Adrenal gland (tissue), 12 donors: Measurements from ENCODE around the gene NAT14. TPM values are rescaled to one million over a fixed set of nuclear protein-coding genes. Genes with fewer than 3 reads are reported as not detected.
A peak's percentile ranks its signal among the peaks of the same experiment; 100 is the strongest.

ENCODE experiments used
- DNase-seq, 7 donors: peaks; one replicate each; pipeline ENCODE4 v3.0.0-alpha.2; 2019 to 2020
- H3K27ac ChIP-seq, 5 donors: fragments of 200-600 bp; sonication (generic) in 4 of 5; 1 replicate in 3 of 5; 2 replicates in 2 of 5; pipeline versions ENCODE4 v1.5.1 to v1.8.0; 2016 to 2020; ENCODE audit warnings: mild to moderate bottlenecking in 1 of 5
- H3K27me3 ChIP-seq: fragments of 200-600 bp; 2 replicates; pipeline ENCODE4 v1.8.0; 2021
- H3K36me3 ChIP-seq, 2 donors: fragments of 200-600 bp; replicated peaks in 1 of 2; 1 replicate in 1 of 2; 2 replicates in 1 of 2; pipeline versions ENCODE4 v1.5.1 to v1.8.0; 2018 to 2022
- H3K4me1 ChIP-seq, 2 donors: fragments of 200-600 bp; replicated peaks in 1 of 2; 1 replicate in 1 of 2; 2 replicates in 1 of 2; pipeline versions ENCODE4 v1.5.1 to v1.8.0; 2018 to 2021
- H3K4me3 ChIP-seq, 4 donors: fragments of 200-600 bp; sonication (generic) in 3 of 4; one replicate each; pipeline ENCODE4 v1.5.1; 2016 to 2018
- H3K9me3 ChIP-seq, 3 donors: fragments of 200-600 bp; sonication (generic) in 1 of 3; replicated peaks in 1 of 3; 1 replicate in 2 of 3; 2 replicates in 1 of 3; pipeline versions ENCODE4 v1.5.1 to v1.8.0; 2016 to 2021
- CTCF ChIP-seq, 6 experiments: fragments of 450-650 bp in 4 of 6; fragments of 200-600 bp in 2 of 6; sonication (generic) in 1 of 6; IDR thresholded peaks; 1 replicate in 5 of 6; 2 replicates in 1 of 6; pipeline versions ENCODE4 v1.5.1 to v1.8.0; 2016 to 2021; ENCODE audit warnings: antibody characterized with exemption in 6 of 6, mild to moderate bottlenecking in 2 of 6, moderate library complexity in 1 of 6
- POLR2A ChIP-seq, 2 donors: fragments of 450-650 bp; IDR thresholded peaks; one replicate each; pipeline ENCODE4 v1.6.1; 2017; ENCODE audit warnings: antibody characterized with exemption in 2 of 2, mild to moderate bottlenecking in 2 of 2, moderate library complexity in 1 of 2
- WGBS, 4 donors: extraction: QIAGEN DNeasy Blood & Tissue Kit in 2 of 4; methylation state at CpG; one replicate each; pipeline versions ENCODE4 v1.1.5 to v1.1.7; 2013 to 2017; 5-methylcytosine and 5-hydroxymethylcytosine counted together
- intact Hi-C, 2 donors: fragments of 100-400 bp; cut with DNase I; formaldehyde crosslinking; loops; one replicate each; pipeline versions ENCODE4 v1.14.1 to v1.15.0; 2022 to 2023
- polyA plus RNA-seq, 3 donors: library from polyadenylated mRNA; stranded (reverse); fragments of 200-250 nt in 2 of 3; fragments of 350-450 nt in 1 of 3; fragmentation: Illumina TruSeq in 1 of 3; extraction: RNeasy Lipid Tissue Mini Kit (QIAGEN cat#74804) in 1 of 3; gene quantifications; one replicate each; pipeline ENCODE4 v1.2.3, GENCODE V29; 2013 to 2014
- total RNA-seq, 9 donors: library from RNA; depleted of rRNA in 4 of 9; stranded (reverse); fragments of >200 nt in 4 of 9; fragments of 120-200 nt in 1 of 9; fragmentation: NEBNext Ultra II Directional in 1 of 9; extraction: Animal tissue kit (Norgen Biotek cat#: 25700) in 1 of 9; gene quantifications; one replicate each; pipeline versions ENCODE4 v1.1.0 to v1.2.4, GENCODE V29; 2013 to 2023
- donor health status: healthy with polysubstance abuse.
- donor health status: Bipolar disorder and iron deficiency.
- donor health status: DM: yes; HTN: yes; CAD: no.
- donor health status: DM: no; HTN: no; CAD: no.
- donor health status: DM: no; HTN: no; CAD: no.
- donor health status: DM: yes; HTN: yes; CAD: no.

NAT14 gene
- total and polyA plus RNA-seq, 12 donors, result 4.9 to 108 (median 18.7) TPM

- no peaks in the 10 kb centered on the region for H3K36me3 ChIP-seq
- 93 to 94% (median 94%) methylated on average over 18 to 26 of the region's 26 CpGs for WGBS, 4 donors
- DNase-seq, result no peak
- H3K4me1 ChIP-seq, result no peaks in the 10 kb centered on the region
- H3K4me3 ChIP-seq, result no peak overlapping the region
- no peaks in the 10 kb centered on the region for H3K27me3 ChIP-seq
- no peaks in the 10 kb centered on the region for H3K9me3 ChIP-seq
- intact Hi-C loops, result loop anchor here in 1 of 2 donors (5.0 to 10.0 kb wide), 2 partner anchors 38 to 356 kb away; partner anchors contain the start of genes C19orf85, ISOC2 and TNNT1
- no peak overlapping the region for H3K27ac ChIP-seq
- TF ChIP-seq CTCF (IDR thresholded peaks at IDR 0.05) (no peak), POLR2A (IDR thresholded peaks at IDR 0.05) (no peak)
Observed at GRCh38 chr19:55500368-55500952, 15.5 kb downstream of the NAT14 start.

GRCh38 chr19:55502197-55502952 is 17.4 kb downstream of the NAT14 start:
- Histone ChIP-seq H3K27me3 (no peaks in the 10 kb centered on the region), H3K4me1 (no peaks in the 10 kb centered on the region), H3K9me3 (no peaks in the 10 kb centered on the region), H3K27ac (no peak overlapping the region), H3K4me3 (no peak overlapping the region), H3K36me3 (no peaks in the 10 kb centered on the region)
- 91 to 93% (median 92%) methylated on average over 9 of the region's 9 CpGs for WGBS, 4 donors
- no peak for DNase-seq
- intact Hi-C loops, result loop anchor here (2.0 to 10.0 kb wide), 3 partner anchors 36 to 358 kb away; partner anchors contain the start of genes C19orf85 (in 1 of the 2), ISOC2 (in 1 of the 2) and TNNT1 (in 1 of the 2)
- TF ChIP-seq CTCF (IDR thresholded peaks at IDR 0.05), result no peak
- TF ChIP-seq POLR2A (IDR thresholded peaks at IDR 0.05), result no peak

GRCh38 chr19:55503157-55503501 is 18.1 kb downstream of the NAT14 start:
- TF ChIP-seq POLR2A (IDR thresholded peaks at IDR 0.05), result no peak
- no peak for TF ChIP-seq CTCF (IDR thresholded peaks at IDR 0.05)
- Histone ChIP-seq H3K9me3 (no peaks in the 10 kb centered on the region), H3K27me3 (no peaks in the 10 kb centered on the region), H3K36me3 (no peaks in the 10 kb centered on the region), H3K4me3 (no peak overlapping the region), H3K4me1 (no peaks in the 10 kb centered on the region), H3K27ac (no peak overlapping the region)
- WGBS, 4 donors, result 77 to 91% (median 88%) methylated on average over 17 of the region's 17 CpGs
- intact Hi-C loops, result loop anchor here (2.0 to 10.0 kb wide), 3 partner anchors 36 to 358 kb away; partner anchors contain the start of genes C19orf85 (in 1 of the 2), ISOC2 (in 1 of the 2) and TNNT1 (in 1 of the 2)
- no peak for DNase-seq

DNA sequence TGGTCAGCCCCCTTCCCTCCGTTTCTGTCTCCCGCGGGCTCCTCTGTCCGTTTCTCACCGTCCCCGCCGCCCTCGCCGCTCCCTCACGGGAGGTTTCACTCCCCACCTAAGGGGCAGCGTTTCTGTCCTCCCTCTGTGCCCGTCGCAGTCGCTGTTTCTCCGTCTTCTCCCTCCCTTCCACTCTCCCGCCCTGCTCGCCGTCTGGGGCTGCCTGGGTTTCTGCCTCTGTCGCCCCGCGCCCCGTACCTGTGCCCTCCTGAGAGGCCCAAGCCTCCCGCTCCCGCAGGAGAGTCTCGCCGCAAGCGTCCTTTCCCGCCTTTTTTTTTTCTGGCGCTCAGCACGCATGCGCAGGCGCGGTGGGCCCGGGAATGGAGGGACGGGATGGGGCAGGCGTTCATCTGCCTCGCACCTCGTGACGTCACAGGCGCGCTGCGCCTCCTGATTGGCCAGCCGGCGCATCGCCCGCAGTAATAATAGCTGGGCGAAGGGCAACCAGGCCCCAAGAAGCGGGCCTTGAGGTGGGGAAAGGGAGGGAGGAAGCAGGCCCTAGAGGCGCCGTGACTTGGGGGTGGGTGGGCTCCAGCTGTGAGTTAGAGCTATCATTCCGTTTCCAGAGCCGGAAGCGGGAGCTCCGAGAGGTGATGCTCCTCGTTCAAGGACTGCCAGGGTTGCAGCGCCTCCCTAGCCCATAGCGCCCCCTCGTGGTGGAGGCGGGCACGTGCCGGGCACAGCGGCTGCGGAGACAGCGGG is 18.7 kb downstream of the NAT14 start:
- DNase-seq, result peak; percentile 92 to 97 (median 95)
- Histone ChIP-seq H3K36me3 (no peaks in the 10 kb centered on the region), H3K27me3 (no peaks in the 10 kb centered on the region), H3K27ac (peak overlapping the region in 3 of 5 donors; percentile 54 to 81 (median 69)), H3K4me1 (no peaks in the 10 kb centered on the region), H3K4me3 (peak overlapping the region in 1 of 4 donors; percentile 52), H3K9me3 (no peaks in the 10 kb centered on the region)
- intact Hi-C loops, result loop anchor here (2.0 to 10.0 kb wide), 3 partner anchors 37 to 359 kb away; partner anchors contain the start of genes C19orf85 (in 1 of the 2), ISOC2 (in 1 of the 2) and TNNT1 (in 1 of the 2)
- WGBS, 4 donors, result 8 to 16% (median 10%) methylated on average over 52 to 64 of the region's 64 CpGs
- TF ChIP-seq POLR2A (IDR thresholded peaks at IDR 0.05) (peak in 1 of 2 donors; percentile 17), CTCF (IDR thresholded peaks at IDR 0.05) (peak; percentile 97 to 100 (median 99))
